ENCODE data around the gene JAKMIP1.

DNA sequence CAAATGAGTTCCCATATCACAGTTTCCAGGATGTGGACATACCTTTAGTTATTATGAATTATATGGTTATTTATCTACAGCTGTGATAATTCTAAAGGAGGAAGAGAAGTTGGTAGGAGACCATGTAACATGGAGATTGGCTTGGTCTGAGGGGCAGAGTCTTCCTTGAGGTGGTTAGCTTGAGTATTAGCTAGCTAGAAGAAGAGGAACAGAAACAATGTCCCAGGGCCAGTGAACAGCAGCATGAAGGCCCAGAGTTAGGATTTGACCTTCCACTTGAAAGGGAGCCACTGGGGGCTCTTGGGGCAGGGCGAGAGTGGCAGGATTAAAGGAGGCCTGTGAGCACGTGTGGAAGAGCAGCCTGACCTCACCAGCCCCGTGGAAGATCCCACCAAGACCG lies 5.6 kb upstream of the JAKMIP1 start:
- TF ChIP-seq EZH2 (optimal IDR thresholded peaks at IDR 0.05; ENCODE audit: low read depth, low read length) (no peak), EZH2phosphoT487 (IDR thresholded peaks at IDR 0.05; ENCODE audit: low read length) (no peak)
- TF ChIP-seq, protein P1, sequence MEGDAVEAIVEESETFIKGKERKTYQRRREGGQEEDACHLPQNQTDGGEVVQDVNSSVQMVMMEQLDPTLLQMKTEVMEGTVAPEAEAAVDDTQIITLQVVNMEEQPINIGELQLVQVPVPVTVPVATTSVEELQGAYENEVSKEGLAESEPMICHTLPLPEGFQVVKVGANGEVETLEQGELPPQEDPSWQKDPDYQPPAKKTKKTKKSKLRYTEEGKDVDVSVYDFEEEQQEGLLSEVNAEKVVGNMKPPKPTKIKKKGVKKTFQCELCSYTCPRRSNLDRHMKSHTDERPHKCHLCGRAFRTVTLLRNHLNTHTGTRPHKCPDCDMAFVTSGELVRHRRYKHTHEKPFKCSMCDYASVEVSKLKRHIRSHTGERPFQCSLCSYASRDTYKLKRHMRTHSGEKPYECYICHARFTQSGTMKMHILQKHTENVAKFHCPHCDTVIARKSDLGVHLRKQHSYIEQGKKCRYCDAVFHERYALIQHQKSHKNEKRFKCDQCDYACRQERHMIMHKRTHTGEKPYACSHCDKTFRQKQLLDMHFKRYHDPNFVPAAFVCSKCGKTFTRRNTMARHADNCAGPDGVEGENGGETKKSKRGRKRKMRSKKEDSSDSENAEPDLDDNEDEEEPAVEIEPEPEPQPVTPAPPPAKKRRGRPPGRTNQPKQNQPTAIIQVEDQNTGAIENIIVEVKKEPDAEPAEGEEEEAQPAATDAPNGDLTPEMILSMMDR (IDR thresholded peaks at IDR 0.05; ENCODE audit: low read length), result no peak

Measured in MM.1S (cell line).